SK-N-SH treated with all-trans-retinoic acid at 6 μM for 48 hours (cell line): ENCODE measurements around the gene UROS.

Experiments
- ATAC-seq: fragments of 200-7000 bp; cut with Tn5 transposase; 3 replicates; pipeline ENCODE4 v1.9.1; 2020; ENCODE audit warnings: mild to moderate bottlenecking, moderate library complexity
- ARNTL ChIP-seq: fragments of 450-650 bp; formaldehyde crosslinking; IDR thresholded peaks from 2 replicates; pipeline ENCODE4 v1.5.0; 2020; ENCODE audit warnings: low read depth, mild to moderate bottlenecking, moderate library complexity, borderline replicate concordance
- BACH2 ChIP-seq: fragments of 250-450 bp; sonication (Bioruptor Pico); IDR thresholded peaks from 2 replicates; pipeline ENCODE4 v1.9.0; 2021; ENCODE audit warnings: mild to moderate bottlenecking, borderline replicate concordance
- CSDC2 ChIP-seq: fragments of 250-450 bp; sonication (Bioruptor Pico); IDR thresholded peaks from 2 replicates; pipeline ENCODE4 v1.5.0; 2020; ENCODE audit warnings: mild to moderate bottlenecking, moderate library complexity
- ESRRG ChIP-seq: fragments of 250-450 bp; sonication (Bioruptor Pico); IDR thresholded peaks from 2 replicates; pipeline ENCODE4 v1.6.1; 2021; ENCODE audit warnings: mild to moderate bottlenecking
- GLIS3 ChIP-seq: fragments of 250-450 bp; sonication (Bioruptor Pico); IDR thresholded peaks from 2 replicates; pipeline ENCODE4 v1.5.0; 2020; ENCODE audit warnings: mild to moderate bottlenecking, moderate library complexity
- ISL1 ChIP-seq: fragments of 250-450 bp; sonication (Bioruptor Pico); IDR thresholded peaks from 2 replicates; pipeline ENCODE4 v2.1.2; 2022; ENCODE audit warnings: mild to moderate bottlenecking, moderate library complexity
- OSR1 ChIP-seq: fragments of 250-450 bp; sonication (Bioruptor Pico); IDR thresholded peaks from 2 replicates; pipeline ENCODE4 v1.8.0; 2022; ENCODE audit warnings: moderate library complexity, mild to moderate bottlenecking, inconsistent platforms
- PPARA ChIP-seq: fragments of 250-450 bp; sonication (Bioruptor Pico); IDR thresholded peaks from 2 replicates; pipeline ENCODE4 v1.5.0; 2020; ENCODE audit warnings: mild to moderate bottlenecking, borderline replicate concordance
- RARB ChIP-seq: fragments of 250-450 bp; sonication (Bioruptor Pico); IDR thresholded peaks from 2 replicates; pipeline ENCODE4 v1.8.0; 2021; ENCODE audit warnings: mild to moderate bottlenecking, moderate library complexity
- SNAI2 ChIP-seq: fragments of 250-450 bp; sonication (Bioruptor Pico); IDR thresholded peaks from 2 replicates; pipeline ENCODE4 v1.5.0; 2020; ENCODE audit warnings: mild to moderate bottlenecking, moderate library complexity
- TCF4 ChIP-seq: fragments of 250-450 bp; sonication (Bioruptor Pico); IDR thresholded peaks from 2 replicates; pipeline ENCODE4 v1.8.0; 2021; ENCODE audit warnings: mild to moderate bottlenecking, moderate library complexity, borderline replicate concordance
- TOX ChIP-seq: fragments of 250-450 bp; sonication (Bioruptor Pico); IDR thresholded peaks from 2 replicates; pipeline ENCODE4 v1.8.0; 2021; ENCODE audit warnings: mild to moderate bottlenecking, moderate library complexity, borderline replicate concordance
- ZFP3 ChIP-seq: fragments of 250-450 bp; sonication (Bioruptor Pico); IDR thresholded peaks from 2 replicates; pipeline ENCODE4 v1.5.0; 2020; ENCODE audit warnings: mild to moderate bottlenecking, moderate library complexity
- ZNF565 ChIP-seq: fragments of 450-650 bp; formaldehyde crosslinking; conservative IDR thresholded peaks from 2 replicates; pipeline ENCODE4 v1.5.0; 2020; ENCODE audit warnings: low read depth, mild to moderate bottlenecking, moderate library complexity
- ZNF70 ChIP-seq: fragments of 450-650 bp; formaldehyde crosslinking; IDR thresholded peaks from 2 replicates; pipeline ENCODE4 v1.5.0; 2020; ENCODE audit warnings: mild to moderate bottlenecking, moderate library complexity
- ZNF8 ChIP-seq: fragments of 450-650 bp; formaldehyde crosslinking; IDR thresholded peaks from 2 replicates; pipeline ENCODE4 v1.5.0; 2020; ENCODE audit warnings: mild to moderate bottlenecking, moderate library complexity
- TF ChIP-seq, protein P1 (sequence below): fragments of 250-450 bp; sonication (Bioruptor Pico); IDR thresholded peaks from 2 replicates; pipeline ENCODE4 v1.5.1; 2021; ENCODE audit warnings: mild to moderate bottlenecking, moderate library complexity
- TF ChIP-seq, protein P2 (sequence below): fragments of 250-450 bp; sonication (Bioruptor Pico); IDR thresholded peaks from 2 replicates; pipeline ENCODE4 v1.5.1; 2020; ENCODE audit warnings: low read depth, mild to moderate bottlenecking, moderate library complexity
- TF ChIP-seq, protein P3 (sequence below): fragments of 250-450 bp; sonication (Bioruptor Pico); IDR thresholded peaks from 2 replicates; pipeline ENCODE4 v1.8.0; 2021; ENCODE audit warnings: low read depth, mild to moderate bottlenecking, moderate library complexity, borderline replicate concordance
- TF ChIP-seq, protein P4 (sequence below): fragments of 250-450 bp; sonication (Bioruptor Pico); IDR thresholded peaks from 2 replicates; pipeline ENCODE4 v1.5.0; 2020; ENCODE audit warnings: mild to moderate bottlenecking, moderate library complexity
- TF ChIP-seq, protein P5 (sequence below): fragments of 250-450 bp; sonication (Bioruptor Pico); IDR thresholded peaks from 2 replicates; pipeline ENCODE4 v1.8.0; 2020; ENCODE audit warnings: mild to moderate bottlenecking, moderate library complexity, borderline replicate concordance

UROS gene

DNA sequence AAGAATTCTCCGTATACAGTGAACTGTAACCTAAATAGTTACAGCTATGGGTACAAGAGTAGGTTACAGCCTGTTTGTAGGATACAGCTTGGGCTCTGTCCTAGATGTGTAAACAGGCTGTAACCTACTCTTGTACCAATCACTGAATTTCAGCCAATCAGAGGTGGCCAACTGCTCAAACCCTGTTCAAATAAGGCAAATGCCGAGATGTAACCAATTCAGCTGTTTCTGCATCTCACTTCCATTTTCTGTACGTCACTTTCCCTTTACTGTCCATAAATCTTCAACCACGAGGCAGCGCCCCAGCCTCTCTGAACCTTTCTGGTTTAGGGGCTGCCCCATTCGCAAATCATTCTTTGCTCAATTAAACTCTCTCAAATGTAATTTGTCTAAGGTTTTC is 39.1 kb downstream of the UROS start:
- ATAC-seq, result no peak
- no peak for TF ChIP-seq ESRRG (CRISPR knock-in tag)
- TF ChIP-seq ZNF70 (CRISPR knock-in tag), result no peak

DNA sequence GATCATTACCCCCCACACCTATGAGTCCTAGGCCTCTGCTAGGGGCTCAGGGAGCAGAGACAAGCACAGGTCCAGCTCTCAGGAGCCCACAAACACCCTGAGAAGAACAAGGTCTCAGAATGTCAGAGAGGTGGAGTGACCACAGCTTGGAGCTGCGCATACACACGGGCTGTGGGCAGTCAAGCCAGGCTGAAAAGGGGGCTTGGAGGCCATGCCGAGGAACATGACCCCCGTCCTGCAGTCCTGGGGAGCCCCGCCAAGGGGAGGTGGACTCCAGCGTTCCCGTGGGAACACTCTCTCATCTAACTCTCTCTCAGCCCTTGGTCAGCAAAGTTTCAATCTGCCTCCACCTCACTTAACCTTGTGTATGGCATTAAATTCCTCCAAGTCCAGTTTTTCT is 39.6 kb downstream of the UROS start:
- ATAC-seq, result no peak
- TF ChIP-seq GLIS3 (CRISPR knock-in tag) (no peak), CSDC2 (CRISPR knock-in tag) (no peak), ESRRG (CRISPR knock-in tag) (no peak), ZNF8 (CRISPR knock-in tag) (no peak), ZFP3 (CRISPR knock-in tag) (no peak)
- TF ChIP-seq, protein P1, sequence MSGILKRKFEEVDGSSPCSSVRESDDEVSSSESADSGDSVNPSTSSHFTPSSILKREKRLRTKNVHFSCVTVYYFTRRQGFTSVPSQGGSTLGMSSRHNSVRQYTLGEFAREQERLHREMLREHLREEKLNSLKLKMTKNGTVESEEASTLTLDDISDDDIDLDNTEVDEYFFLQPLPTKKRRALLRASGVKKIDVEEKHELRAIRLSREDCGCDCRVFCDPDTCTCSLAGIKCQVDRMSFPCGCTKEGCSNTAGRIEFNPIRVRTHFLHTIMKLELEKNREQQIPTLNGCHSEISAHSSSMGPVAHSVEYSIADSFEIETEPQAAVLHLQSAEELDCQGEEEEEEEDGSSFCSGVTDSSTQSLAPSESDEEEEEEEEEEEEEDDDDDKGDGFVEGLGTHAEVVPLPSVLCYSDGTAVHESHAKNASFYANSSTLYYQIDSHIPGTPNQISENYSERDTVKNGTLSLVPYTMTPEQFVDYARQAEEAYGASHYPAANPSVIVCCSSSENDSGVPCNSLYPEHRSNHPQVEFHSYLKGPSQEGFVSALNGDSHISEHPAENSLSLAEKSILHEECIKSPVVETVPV (CRISPR knock-in tag), result no peak
- TF ChIP-seq, protein P2, sequence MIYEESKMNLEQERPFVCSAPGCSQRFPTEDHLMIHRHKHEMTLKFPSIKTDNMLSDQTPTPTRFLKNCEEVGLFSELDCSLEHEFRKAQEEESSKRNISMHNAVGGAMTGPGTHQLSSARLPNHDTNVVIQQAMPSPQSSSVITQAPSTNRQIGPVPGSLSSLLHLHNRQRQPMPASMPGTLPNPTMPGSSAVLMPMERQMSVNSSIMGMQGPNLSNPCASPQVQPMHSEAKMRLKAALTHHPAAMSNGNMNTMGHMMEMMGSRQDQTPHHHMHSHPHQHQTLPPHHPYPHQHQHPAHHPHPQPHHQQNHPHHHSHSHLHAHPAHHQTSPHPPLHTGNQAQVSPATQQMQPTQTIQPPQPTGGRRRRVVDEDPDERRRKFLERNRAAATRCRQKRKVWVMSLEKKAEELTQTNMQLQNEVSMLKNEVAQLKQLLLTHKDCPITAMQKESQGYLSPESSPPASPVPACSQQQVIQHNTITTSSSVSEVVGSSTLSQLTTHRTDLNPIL (CRISPR knock-in tag), result no peak
- TF ChIP-seq, protein P3, sequence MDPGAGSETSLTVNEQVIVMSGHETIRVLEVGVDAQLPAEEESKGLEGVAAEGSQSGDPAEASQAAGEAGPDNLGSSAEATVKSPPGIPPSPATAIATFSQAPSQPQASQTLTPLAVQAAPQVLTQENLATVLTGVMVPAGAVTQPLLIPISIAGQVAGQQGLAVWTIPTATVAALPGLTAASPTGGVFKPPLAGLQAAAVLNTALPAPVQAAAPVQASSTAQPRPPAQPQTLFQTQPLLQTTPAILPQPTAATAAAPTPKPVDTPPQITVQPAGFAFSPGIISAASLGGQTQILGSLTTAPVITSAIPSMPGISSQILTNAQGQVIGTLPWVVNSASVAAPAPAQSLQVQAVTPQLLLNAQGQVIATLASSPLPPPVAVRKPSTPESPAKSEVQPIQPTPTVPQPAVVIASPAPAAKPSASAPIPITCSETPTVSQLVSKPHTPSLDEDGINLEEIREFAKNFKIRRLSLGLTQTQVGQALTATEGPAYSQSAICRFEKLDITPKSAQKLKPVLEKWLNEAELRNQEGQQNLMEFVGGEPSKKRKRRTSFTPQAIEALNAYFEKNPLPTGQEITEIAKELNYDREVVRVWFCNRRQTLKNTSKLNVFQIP (CRISPR knock-in tag), result no peak
- TF ChIP-seq, protein P4, sequence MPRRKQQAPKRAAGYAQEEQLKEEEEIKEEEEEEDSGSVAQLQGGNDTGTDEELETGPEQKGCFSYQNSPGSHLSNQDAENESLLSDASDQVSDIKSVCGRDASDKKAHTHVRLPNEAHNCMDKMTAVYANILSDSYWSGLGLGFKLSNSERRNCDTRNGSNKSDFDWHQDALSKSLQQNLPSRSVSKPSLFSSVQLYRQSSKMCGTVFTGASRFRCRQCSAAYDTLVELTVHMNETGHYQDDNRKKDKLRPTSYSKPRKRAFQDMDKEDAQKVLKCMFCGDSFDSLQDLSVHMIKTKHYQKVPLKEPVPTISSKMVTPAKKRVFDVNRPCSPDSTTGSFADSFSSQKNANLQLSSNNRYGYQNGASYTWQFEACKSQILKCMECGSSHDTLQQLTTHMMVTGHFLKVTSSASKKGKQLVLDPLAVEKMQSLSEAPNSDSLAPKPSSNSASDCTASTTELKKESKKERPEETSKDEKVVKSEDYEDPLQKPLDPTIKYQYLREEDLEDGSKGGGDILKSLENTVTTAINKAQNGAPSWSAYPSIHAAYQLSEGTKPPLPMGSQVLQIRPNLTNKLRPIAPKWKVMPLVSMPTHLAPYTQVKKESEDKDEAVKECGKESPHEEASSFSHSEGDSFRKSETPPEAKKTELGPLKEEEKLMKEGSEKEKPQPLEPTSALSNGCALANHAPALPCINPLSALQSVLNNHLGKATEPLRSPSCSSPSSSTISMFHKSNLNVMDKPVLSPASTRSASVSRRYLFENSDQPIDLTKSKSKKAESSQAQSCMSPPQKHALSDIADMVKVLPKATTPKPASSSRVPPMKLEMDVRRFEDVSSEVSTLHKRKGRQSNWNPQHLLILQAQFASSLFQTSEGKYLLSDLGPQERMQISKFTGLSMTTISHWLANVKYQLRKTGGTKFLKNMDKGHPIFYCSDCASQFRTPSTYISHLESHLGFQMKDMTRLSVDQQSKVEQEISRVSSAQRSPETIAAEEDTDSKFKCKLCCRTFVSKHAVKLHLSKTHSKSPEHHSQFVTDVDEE, result no peak
- TF ChIP-seq, all 23 proteins: peak for 0

DNA sequence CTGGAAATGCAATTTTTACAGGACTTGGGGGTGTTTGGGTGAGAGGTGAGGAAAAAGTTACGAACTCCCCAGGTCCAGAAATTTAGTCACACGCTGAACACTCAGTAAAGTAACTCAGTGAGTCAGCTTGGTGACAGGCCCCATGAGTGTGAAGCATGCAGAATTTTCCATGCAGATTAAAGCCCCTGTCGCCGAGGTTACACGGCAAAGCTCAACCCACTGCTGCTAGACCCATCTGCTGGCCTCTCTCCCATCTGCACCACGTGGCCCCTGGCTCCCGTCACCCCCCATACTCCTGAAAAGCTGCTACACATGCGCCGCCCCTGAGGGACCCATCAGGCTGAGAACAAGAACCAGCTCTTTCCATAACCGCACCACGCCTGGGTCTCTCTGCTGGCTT is 40.4 kb downstream of the UROS start:
- TF ChIP-seq, protein P4, result no peak
- TF ChIP-seq SNAI2 (no peak), ISL1 (CRISPR knock-in tag) (no peak), ZNF70 (CRISPR knock-in tag) (no peak), ESRRG (CRISPR knock-in tag) (no peak), CSDC2 (CRISPR knock-in tag) (no peak), TCF4 (CRISPR knock-in tag) (no peak), GLIS3 (CRISPR knock-in tag) (no peak), RARB (CRISPR knock-in tag) (no peak), ARNTL (no peak), PPARA (CRISPR knock-in tag) (no peak), ZNF565 (CRISPR knock-in tag) (no peak), ZNF8 (CRISPR knock-in tag) (no peak), OSR1 (CRISPR knock-in tag) (no peak), BACH2 (no peak), TOX (CRISPR knock-in tag) (no peak), ZFP3 (CRISPR knock-in tag) (no peak)
- TF ChIP-seq, protein P1 (CRISPR knock-in tag), result no peak
- TF ChIP-seq, protein P2 (CRISPR knock-in tag), result no peak
- TF ChIP-seq, protein P5, sequence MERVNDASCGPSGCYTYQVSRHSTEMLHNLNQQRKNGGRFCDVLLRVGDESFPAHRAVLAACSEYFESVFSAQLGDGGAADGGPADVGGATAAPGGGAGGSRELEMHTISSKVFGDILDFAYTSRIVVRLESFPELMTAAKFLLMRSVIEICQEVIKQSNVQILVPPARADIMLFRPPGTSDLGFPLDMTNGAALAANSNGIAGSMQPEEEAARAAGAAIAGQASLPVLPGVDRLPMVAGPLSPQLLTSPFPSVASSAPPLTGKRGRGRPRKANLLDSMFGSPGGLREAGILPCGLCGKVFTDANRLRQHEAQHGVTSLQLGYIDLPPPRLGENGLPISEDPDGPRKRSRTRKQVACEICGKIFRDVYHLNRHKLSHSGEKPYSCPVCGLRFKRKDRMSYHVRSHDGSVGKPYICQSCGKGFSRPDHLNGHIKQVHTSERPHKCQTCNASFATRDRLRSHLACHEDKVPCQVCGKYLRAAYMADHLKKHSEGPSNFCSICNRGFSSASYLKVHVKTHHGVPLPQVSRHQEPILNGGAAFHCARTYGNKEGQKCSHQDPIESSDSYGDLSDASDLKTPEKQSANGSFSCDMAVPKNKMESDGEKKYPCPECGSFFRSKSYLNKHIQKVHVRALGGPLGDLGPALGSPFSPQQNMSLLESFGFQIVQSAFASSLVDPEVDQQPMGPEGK, result no peak
- ATAC-seq, result no peak
